ENCODE data around the gene ZBTB5.

The ZBTB5 gene

DNA sequence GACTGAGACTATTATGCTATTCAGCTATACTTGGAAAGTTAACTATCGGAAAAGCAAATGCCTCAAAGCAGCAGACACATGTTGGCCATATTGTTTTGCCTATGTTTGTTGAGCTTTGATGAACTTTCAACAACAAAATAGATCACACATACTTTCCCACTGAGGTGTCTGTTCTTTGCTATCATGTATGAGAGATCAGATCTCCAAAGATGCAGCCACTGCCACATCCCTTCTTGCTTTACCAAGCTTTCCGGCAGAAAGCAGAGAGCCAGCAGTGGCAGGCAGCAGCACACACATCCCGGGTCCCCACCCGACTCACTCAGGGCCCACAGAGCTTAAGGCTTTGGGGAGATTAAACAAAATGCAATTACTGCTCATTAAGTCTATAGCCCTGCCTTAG lies 18.8 kb downstream of the ZBTB5 start:
- Mint-ChIP-seq H3K27ac (no peak overlapping the region), H3K27me3 (no peaks in the 10 kb centered on the region), H3K9me3 (no peaks in the 10 kb centered on the region), H3K4me3 (no peak overlapping the region), H3K36me3 (ENCODE audit: low read depth) (peaks cover 28% of the 10 kb centered on the region), H3K4me1 (ENCODE audit: low read depth) (peaks cover 3% of the 10 kb centered on the region)

DNA sequence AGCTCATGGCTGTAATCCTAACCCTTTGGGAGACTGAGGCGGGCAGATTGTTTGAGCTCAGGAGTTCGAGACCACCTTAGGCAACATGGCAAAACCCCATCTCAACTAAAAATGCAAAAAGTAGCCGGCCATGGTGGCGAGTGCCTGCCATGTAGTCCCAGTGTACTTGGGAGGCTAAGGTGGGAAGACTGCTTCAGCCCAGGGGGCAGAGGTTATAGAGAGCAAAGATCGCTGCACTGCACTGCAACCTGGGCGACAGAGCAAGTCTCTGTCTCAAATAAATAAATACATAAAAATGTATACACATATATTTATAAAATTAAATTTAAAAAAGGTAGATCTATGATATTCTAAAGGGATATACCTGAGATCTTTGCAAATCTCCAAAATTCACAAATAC lies 19.4 kb downstream of the ZBTB5 start:
- H3K4me3 Mint-ChIP-seq = no peak overlapping the region

DNA sequence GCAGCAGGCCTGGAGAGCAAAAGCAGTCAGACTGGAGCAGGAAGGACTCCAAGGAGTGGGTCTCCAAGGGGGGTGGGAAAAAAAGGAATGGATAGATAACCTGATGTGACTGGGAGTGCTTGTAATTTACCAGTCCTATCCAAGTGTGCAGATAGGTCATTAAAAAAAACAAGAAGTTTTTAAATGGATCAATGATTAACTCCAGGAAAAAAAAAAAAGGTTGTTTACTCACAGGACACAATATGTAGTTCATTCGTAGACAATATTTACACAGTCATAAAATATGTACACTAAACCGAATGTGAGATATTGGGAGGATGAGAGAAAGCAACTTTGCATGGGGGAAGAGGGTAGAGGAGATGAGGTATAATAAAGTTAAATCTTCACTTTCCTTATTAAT lies 20.4 kb downstream of the ZBTB5 start:
- no peaks in the 10 kb centered on the region for H3K27me3 Mint-ChIP-seq
- H3K4me1 Mint-ChIP-seq (ENCODE audit: low read depth) = peaks cover 3% of the 10 kb centered on the region
- H3K27ac Mint-ChIP-seq = no peak overlapping the region
- H3K9me3 Mint-ChIP-seq = no peaks in the 10 kb centered on the region
- no peak overlapping the region for H3K4me3 Mint-ChIP-seq
- H3K36me3 Mint-ChIP-seq (ENCODE audit: low read depth) = peaks cover 33% of the 10 kb centered on the region

More for the DNA sequence above, 19.4 kb downstream of the ZBTB5 start:
- H3K36me3 Mint-ChIP-seq (ENCODE audit: low read depth) = peaks cover 32% of the 10 kb centered on the region
- H3K4me1 Mint-ChIP-seq (ENCODE audit: low read depth) = peaks cover 3% of the 10 kb centered on the region
- H3K27me3 Mint-ChIP-seq = no peaks in the 10 kb centered on the region
- H3K9me3 Mint-ChIP-seq = no peaks in the 10 kb centered on the region
- no peak overlapping the region for H3K27ac Mint-ChIP-seq

DNA sequence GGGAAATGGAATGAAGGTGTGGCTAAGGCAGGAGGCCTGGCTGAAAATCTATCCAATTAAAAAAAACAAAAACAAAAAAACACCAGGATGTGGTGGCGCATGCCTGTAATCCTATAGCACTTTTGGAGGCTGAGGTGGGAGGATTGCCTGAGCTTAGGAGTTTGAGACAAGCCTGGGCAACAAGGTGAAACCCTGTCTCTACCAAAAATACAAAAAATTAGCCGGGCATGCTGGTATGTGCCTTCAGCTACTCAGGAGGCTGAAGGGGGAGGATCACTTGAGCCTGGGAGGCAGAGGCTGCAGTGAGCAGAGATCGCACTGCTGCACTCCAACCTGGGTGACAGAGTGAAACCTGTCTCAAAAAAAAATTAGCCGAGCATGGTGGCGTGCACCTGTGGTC lies 21.7 kb downstream of the ZBTB5 start:
- Mint-ChIP-seq H3K27me3 (no peaks in the 10 kb centered on the region), H3K36me3 (ENCODE audit: low read depth) (peaks cover 38% of the 10 kb centered on the region), H3K4me3 (no peak overlapping the region), H3K4me1 (ENCODE audit: low read depth) (peaks cover 3% of the 10 kb centered on the region), H3K9me3 (no peaks in the 10 kb centered on the region), H3K27ac (no peak overlapping the region)

- H3K4me1 Mint-ChIP-seq (ENCODE audit: low read depth) = peaks cover 3% of the 10 kb centered on the region
These were observed 22.7 kb downstream of the ZBTB5 start for GRCh38 chr9:37442556-37442955.

GRCh38 chr9:37441776-37442370 lies 23.4 kb downstream of the ZBTB5 start:
- H3K27me3 Mint-ChIP-seq = no peaks in the 10 kb centered on the region
- H3K4me1 Mint-ChIP-seq (ENCODE audit: low read depth) = peaks cover 1% of the 10 kb centered on the region
- H3K4me3 Mint-ChIP-seq = no peak overlapping the region
- no peaks in the 10 kb centered on the region for H3K9me3 Mint-ChIP-seq
- H3K36me3 Mint-ChIP-seq (ENCODE audit: low read depth) = peaks cover 48% of the 10 kb centered on the region
- no peak overlapping the region for H3K27ac Mint-ChIP-seq

More at GRCh38 chr9:37442556-37442955, 22.7 kb downstream of the ZBTB5 start:
- Mint-ChIP-seq H3K4me3 (no peak overlapping the region), H3K27ac (no peak overlapping the region), H3K9me3 (no peaks in the 10 kb centered on the region), H3K27me3 (no peaks in the 10 kb centered on the region), H3K36me3 (ENCODE audit: low read depth) (peaks cover 48% of the 10 kb centered on the region)

DNA sequence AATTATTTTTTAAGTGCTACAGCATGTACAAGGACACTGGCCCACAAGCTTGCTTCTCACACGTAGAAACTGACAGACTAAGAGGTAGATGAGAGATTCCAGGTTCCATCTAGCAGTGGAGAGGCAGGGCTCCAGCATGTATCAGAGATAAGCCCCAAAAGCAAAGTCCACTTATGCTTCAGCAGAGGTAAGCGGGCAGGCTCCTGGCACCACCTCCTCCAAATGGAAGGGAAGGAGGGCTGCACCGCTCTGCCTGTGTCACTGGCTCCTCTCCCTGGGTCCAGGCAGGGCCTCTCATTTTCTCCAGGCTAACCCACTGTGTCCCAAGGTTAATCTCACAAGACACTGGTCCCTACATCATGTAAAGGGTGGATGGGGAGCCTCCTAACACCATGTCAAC lies 26.9 kb downstream of the ZBTB5 start:
- no peak overlapping the region for H3K27ac Mint-ChIP-seq
- no peak overlapping the region for H3K4me3 Mint-ChIP-seq
- no peaks in the 10 kb centered on the region for H3K27me3 Mint-ChIP-seq
- peaks cover 50% of the 10 kb centered on the region for H3K36me3 Mint-ChIP-seq (ENCODE audit: low read depth)
- H3K9me3 Mint-ChIP-seq = no peaks in the 10 kb centered on the region
- no peaks in the 10 kb centered on the region for H3K4me1 Mint-ChIP-seq (ENCODE audit: low read depth)

- Mint-ChIP-seq H3K27me3 (no peaks in the 10 kb centered on the region), H3K36me3 (ENCODE audit: low read depth) (peaks cover 53% of the 10 kb centered on the region), H3K27ac (no peak overlapping the region), H3K4me1 (ENCODE audit: low read depth) (peaks cover 3% of the 10 kb centered on the region), H3K9me3 (no peaks in the 10 kb centered on the region), H3K4me3 (no peak overlapping the region)
These were observed 27.6 kb downstream of the ZBTB5 start for GRCh38 chr9:37437621-37438020.

DNA sequence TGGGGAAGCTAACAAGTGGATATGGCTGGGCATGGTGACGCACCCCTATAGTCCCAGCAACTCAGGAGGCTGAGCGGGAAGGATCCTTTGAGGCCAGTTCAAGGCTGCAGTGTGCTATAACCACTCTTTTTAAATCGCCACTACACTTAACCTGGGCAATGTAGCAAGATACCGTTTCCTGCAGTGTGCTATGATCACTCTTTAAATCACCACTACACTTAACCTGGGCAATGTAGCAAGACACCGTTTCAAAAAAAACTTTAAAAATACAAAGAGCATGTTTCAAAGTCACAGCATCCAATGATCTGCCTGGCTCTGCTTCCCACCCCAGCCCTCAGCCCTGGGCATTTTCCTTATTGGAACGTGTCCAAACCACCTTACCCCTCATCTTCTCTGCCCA lies 28.2 kb downstream of the ZBTB5 start:
- H3K4me1 Mint-ChIP-seq (ENCODE audit: low read depth) = peaks cover 8% of the 10 kb centered on the region
- peaks cover 57% of the 10 kb centered on the region for H3K36me3 Mint-ChIP-seq (ENCODE audit: low read depth)
- H3K9me3 Mint-ChIP-seq = no peaks in the 10 kb centered on the region
- no peak overlapping the region for H3K27ac Mint-ChIP-seq
- H3K27me3 Mint-ChIP-seq = no peaks in the 10 kb centered on the region
- H3K4me3 Mint-ChIP-seq = no peak overlapping the region

- Mint-ChIP-seq H3K36me3 (ENCODE audit: low read depth) (peaks cover 57% of the 10 kb centered on the region), H3K4me3 (no peak overlapping the region), H3K9me3 (no peaks in the 10 kb centered on the region), H3K4me1 (ENCODE audit: low read depth) (peaks cover 9% of the 10 kb centered on the region), H3K27me3 (no peaks in the 10 kb centered on the region), H3K27ac (no peak overlapping the region)
These were observed 28.7 kb downstream of the ZBTB5 start for GRCh38 chr9:37436540-37436939.

GRCh38 chr9:37433867-37434371 lies 31.3 kb downstream of the ZBTB5 start:
- Mint-ChIP-seq H3K27me3 (no peaks in the 10 kb centered on the region), H3K4me3 (no peak overlapping the region), H3K27ac (no peak overlapping the region), H3K4me1 (ENCODE audit: low read depth) (peaks cover 9% of the 10 kb centered on the region), H3K36me3 (ENCODE audit: low read depth) (peaks cover 47% of the 10 kb centered on the region), H3K9me3 (no peaks in the 10 kb centered on the region)

GRCh38 chr9:37432020-37432419 lies 33.2 kb downstream of the ZBTB5 start:
- H3K9me3 Mint-ChIP-seq = no peaks in the 10 kb centered on the region
- H3K4me1 Mint-ChIP-seq (ENCODE audit: low read depth) = peaks cover 9% of the 10 kb centered on the region
- no peak overlapping the region for H3K4me3 Mint-ChIP-seq
- no peak overlapping the region for H3K27ac Mint-ChIP-seq
- H3K27me3 Mint-ChIP-seq = no peaks in the 10 kb centered on the region
- peaks cover 43% of the 10 kb centered on the region for H3K36me3 Mint-ChIP-seq (ENCODE audit: low read depth)

DNA sequence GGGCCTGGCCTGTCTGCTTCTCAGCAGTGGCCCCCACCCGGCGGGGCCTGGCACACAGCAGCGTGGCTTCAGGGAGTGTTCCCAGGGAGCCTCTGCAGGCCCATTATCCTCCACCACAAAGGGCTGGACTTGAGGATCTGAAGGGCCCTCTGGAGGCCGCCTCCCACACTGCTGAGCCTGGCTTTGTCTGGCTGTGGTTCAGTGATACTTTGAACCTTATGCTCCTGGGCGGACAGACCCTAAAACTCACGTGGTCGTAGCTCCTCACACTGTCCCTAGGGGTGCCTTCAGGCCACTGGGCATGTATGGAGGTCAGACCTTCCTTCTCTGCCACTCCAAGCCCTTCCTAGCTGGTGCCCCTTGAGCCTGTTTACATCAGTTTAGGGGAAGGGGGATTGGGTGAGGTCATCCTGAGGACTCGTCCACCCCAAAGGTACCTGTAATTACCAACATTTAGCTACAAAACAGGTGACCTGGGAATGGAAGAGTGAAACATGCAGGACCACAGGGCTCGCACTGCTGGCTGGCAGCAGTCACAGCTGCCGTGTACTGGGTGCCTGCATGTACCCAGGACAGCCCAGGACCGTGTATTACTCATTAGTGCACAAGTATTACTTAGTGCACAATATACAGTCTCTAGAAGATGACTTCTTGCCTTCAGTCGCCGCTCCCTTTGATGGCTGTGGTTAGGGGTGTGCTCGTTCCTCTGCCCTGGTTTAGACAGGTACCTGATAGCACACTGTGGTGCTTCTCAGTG lies 34.2 kb downstream of the ZBTB5 start:
- no peak overlapping the region for H3K4me3 Mint-ChIP-seq
- H3K27ac Mint-ChIP-seq = no peak overlapping the region
- H3K36me3 Mint-ChIP-seq (ENCODE audit: low read depth) = peaks cover 44% of the 10 kb centered on the region
- no peaks in the 10 kb centered on the region for H3K27me3 Mint-ChIP-seq
- H3K9me3 Mint-ChIP-seq = no peaks in the 10 kb centered on the region
- peaks cover 11% of the 10 kb centered on the region for H3K4me1 Mint-ChIP-seq (ENCODE audit: low read depth)

DNA sequence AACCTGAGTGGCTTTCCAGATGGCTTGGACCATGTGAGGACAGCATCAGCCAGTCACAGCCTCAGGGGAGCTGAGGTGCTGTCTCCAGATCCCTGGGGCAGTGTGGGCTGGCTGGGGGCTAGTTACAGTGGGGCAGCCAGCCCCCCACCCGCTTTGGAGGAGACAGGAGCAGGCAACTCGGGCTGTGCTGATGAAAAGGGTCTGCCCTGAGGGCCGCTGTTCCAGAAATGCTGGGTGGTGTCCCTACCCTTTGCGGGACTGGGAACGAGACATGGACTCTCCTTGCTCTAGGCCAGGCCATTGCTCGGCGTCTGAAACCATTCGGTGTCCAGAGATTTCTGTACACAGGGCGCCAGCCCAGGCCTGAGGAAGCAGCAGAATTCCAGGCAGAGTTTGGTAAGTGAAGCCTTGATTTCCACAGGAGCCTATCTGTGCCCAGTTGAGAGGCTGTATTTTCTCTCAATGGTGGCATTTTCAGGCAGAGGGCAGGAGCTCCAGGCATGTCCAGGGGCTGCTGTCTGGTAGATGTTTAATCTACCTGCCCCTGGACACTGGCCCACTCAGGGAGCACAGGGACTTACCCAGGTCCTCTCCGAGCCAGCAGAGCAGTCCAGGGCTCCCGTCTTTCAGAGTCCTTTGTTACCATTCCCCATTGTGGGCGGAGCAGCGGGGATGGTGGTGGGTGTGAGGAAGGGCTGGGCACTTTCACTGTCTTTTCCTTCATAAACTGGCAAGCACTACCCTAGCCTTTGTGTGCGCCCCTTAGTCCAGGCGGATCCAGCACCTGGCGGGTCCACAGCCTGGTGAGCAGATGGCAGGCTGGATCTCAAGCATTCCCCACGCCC lies 35.6 kb downstream of the ZBTB5 start:
- H3K4me1 Mint-ChIP-seq (ENCODE audit: low read depth) = peaks cover 15% of the 10 kb centered on the region
- peaks cover 47% of the 10 kb centered on the region for H3K36me3 Mint-ChIP-seq (ENCODE audit: low read depth)
- no peaks in the 10 kb centered on the region for H3K9me3 Mint-ChIP-seq
- no peak overlapping the region for H3K27ac Mint-ChIP-seq
- no peaks in the 10 kb centered on the region for H3K27me3 Mint-ChIP-seq
- no peak overlapping the region for H3K4me3 Mint-ChIP-seq

DNA sequence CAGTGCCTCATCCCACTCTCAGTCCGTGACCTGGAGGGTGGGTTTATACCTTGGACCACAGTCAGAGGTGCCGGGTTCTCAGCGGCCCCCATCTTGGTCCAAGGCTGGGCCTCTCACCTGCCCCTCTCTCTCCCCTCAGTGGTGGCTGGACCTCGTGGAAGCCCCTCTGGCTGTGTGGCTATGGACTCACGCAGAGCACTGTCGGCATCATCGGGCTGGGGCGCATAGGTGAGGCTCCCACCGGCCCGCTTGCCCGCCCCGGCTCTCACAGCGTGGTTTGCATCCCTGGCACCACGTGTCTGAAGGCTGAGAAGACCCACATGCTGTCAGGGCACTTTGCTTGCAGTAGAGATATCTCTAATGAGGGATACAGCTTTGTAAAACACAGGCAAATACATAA lies 36.9 kb downstream of the ZBTB5 start:
- Mint-ChIP-seq H3K4me1 (ENCODE audit: low read depth) (peaks cover 24% of the 10 kb centered on the region), H3K27me3 (no peaks in the 10 kb centered on the region), H3K9me3 (no peaks in the 10 kb centered on the region), H3K27ac (no peak overlapping the region), H3K4me3 (no peak overlapping the region), H3K36me3 (ENCODE audit: low read depth) (peaks cover 43% of the 10 kb centered on the region)
